ENCODE measurements around the gene KRTAP4-5.

- TF ChIP-seq POLR2A (IDR thresholded peaks at IDR 0.05) (no peak), CTCF (IDR thresholded peaks at IDR 0.05) (no peak)
These were observed 24.6 kb downstream of the KRTAP4-5 start for GRCh38 chr17:41125064-41125463.
